ENCODE measurements around the gene AIG1. TPM values are rescaled to one million over a fixed set of nuclear protein-coding genes. Genes with fewer than 3 reads are reported as not detected.

The AIG1 gene
- total and polyA plus RNA-seq, 2 of the 13 experiments (the other 11 are each of a cell fraction or from before 2014, with no cell fraction given) = 115 to 197 TPM

DNA sequence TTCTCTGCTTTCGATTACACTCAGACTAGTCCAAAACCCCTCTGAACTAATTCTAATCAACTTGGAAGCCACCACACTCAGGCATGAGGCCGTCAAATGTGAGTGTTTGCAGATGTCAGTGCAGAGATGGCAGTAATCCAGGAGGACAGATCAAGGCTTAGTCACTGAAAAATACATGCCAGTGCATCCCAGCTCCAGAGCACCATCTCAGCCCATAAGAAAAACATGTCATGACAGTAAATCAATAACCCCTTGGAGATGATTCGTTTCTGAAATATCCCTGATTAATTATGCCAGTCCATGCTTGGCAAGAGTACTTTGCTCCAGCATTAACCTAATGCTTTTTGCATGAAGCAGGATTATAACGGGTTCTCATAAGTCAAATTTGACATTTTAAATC is 210.3 kb downstream of the AIG1 start:
- POLR2A ChIA-PET = no interaction called here
- no TSS peak for BruUV-seq (replicated peaks)
- Histone ChIP-seq H3K36me3 (replicated peaks in 1 of 2; ENCODE audit: control insufficient read depth in 1 of 2, insufficient read depth in 2 of 2, low read length in 2 of 2) (0 out of 5 replicates have a peak, but pooled peaks cover 0 to 1% of the 10 kb centered on the region in 2 experiments), H2AFZ (ENCODE audit: low read length) (no peak overlapping the region), H3K4me2 (ENCODE audit: low read depth, low read length) (no peak overlapping the region), H3K79me2 (ENCODE audit: insufficient read depth, low read length) (no peaks in the 10 kb centered on the region), H4K20me1 (ENCODE audit: insufficient read depth, low read length) (no peaks in the 10 kb centered on the region), H3K9me3 (ENCODE audit: low read length) (no peaks in the 10 kb centered on the region), H3K27me3 (ENCODE audit: control insufficient read depth in 1 of 2, insufficient read depth in 2 of 2, low read length in 2 of 2) (no peaks in the 10 kb centered on the region), H3K9ac (ENCODE audit: insufficient read depth, low read depth, low read length) (no peak overlapping the region), H3K27ac (ENCODE audit: extremely low read length, insufficient read depth, low read length) (no peak overlapping the region), H3K4me1 (ENCODE audit: insufficient read depth, low read length) (no peaks in the 10 kb centered on the region), H3K4me3 (replicated peaks in 1 of 3; ENCODE audit: insufficient read depth in 1 of 3, low read depth in 2 of 3, low read length in 3 of 3) (no peak overlapping the region)
- WGBS (ENCODE audit: low lambda C conversion rate) = 78% methylated on average over 4 of the region's 4 CpGs
- intact Hi-C loops (cut with micrococcal nuclease; ENCODE audit: unreplicated experiment) (no loop called here), in situ Hi-C loops (cut with HindIII; ENCODE audit: extremely low pct_ligation_motif_present, low pct_unique_long_range_greater_than_20kb) (no loop called here)
- CTCF ChIA-PET (ENCODE audit: low intra/inter-chr PET ratio, low total read pairs) = no interaction called here
- peak; percentile 37 for DNase-seq (ENCODE audit: low spot score)
- no peak for ATAC-seq
- TF ChIP-seq SAP130 (CRISPR knock-in tag; IDR thresholded peaks at IDR 0.05; ENCODE audit: low read depth) = peak; percentile 20; the same call in 1 of the 2 replicates
- TF ChIP-seq, protein P1, sequence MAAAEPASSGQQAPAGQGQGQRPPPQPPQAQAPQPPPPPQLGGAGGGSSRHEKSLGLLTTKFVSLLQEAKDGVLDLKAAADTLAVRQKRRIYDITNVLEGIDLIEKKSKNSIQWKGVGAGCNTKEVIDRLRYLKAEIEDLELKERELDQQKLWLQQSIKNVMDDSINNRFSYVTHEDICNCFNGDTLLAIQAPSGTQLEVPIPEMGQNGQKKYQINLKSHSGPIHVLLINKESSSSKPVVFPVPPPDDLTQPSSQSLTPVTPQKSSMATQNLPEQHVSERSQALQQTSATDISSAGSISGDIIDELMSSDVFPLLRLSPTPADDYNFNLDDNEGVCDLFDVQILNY (CRISPR knock-in tag; conservative IDR thresholded peaks at IDR 0.05) = no peak
- no peak for FAIRE-seq

DNA sequence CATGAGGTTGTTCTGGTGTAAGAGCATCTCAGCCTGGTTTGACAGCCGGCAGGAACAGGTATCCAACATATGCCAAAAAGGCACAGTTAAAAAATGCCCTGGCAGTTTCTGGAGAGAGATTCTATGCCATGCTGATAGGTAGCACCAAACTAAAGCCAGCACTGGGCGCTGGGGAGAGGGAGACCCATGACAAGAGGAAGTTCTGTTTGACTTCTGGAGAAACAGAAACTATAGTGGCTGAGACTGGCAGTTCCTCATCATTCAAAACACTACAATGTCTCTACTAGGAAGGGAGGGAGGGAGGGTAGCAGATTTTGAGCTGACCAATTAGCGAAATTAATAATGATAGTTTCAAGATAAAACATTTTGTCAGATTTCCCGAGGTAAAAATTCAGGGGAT is 215.7 kb downstream of the AIG1 start:
- H3K9ac ChIP-seq (ENCODE audit: insufficient read depth, low read depth, low read length) = no peak overlapping the region
- WGBS (ENCODE audit: low lambda C conversion rate) = 97% methylated on average over 4 of the region's 4 CpGs
- no peak for DNase-seq (ENCODE audit: low spot score)
- BruUV-seq (replicated peaks) = no TSS peak
- H3K4me3 ChIP-seq (replicated peaks in 1 of 3; ENCODE audit: insufficient read depth in 1 of 3, low read depth in 2 of 3, low read length in 3 of 3) = no peak overlapping the region
- H3K79me2 ChIP-seq (ENCODE audit: insufficient read depth, low read length) = no peaks in the 10 kb centered on the region
- intact Hi-C loops (cut with micrococcal nuclease; ENCODE audit: unreplicated experiment) = no loop called here
- CTCF ChIA-PET (ENCODE audit: low intra/inter-chr PET ratio, low total read pairs) = no interaction called here
- H3K36me3 ChIP-seq (replicated peaks in 1 of 2; ENCODE audit: control insufficient read depth in 1 of 2, insufficient read depth in 2 of 2, low read length in 2 of 2) = 0 out of 5 replicates have a peak, but pooled peaks cover 0 to 1% of the 10 kb centered on the region in 2 experiments
- no peak for FAIRE-seq
- in situ Hi-C loops (cut with HindIII; ENCODE audit: extremely low pct_ligation_motif_present, low pct_unique_long_range_greater_than_20kb) = no loop called here
- H2AFZ ChIP-seq (ENCODE audit: low read length) = no peak overlapping the region
- no peaks in the 10 kb centered on the region for H3K9me3 ChIP-seq (ENCODE audit: low read length)
- no peak overlapping the region for H3K4me2 ChIP-seq (ENCODE audit: low read depth, low read length)
- no peaks in the 10 kb centered on the region for H3K27me3 ChIP-seq (ENCODE audit: control insufficient read depth in 1 of 2, insufficient read depth in 2 of 2, low read length in 2 of 2)
- no peaks in the 10 kb centered on the region for H3K4me1 ChIP-seq (ENCODE audit: insufficient read depth, low read length)
- TF ChIP-seq ZNF709 (CRISPR knock-in tag; IDR thresholded peaks at IDR 0.05) = no peak
- TF ChIP-seq ZNF382 (CRISPR knock-in tag; IDR thresholded peaks at IDR 0.05; ENCODE audit: borderline replicate concordance) = no peak
- no peak for TF ChIP-seq ZNF20 (CRISPR knock-in tag; IDR thresholded peaks at IDR 0.05)
- POLR2A ChIA-PET = no interaction called here
- ATAC-seq = no peak
- no peak overlapping the region for H3K27ac ChIP-seq (ENCODE audit: extremely low read length, insufficient read depth, low read length)
- no peaks in the 10 kb centered on the region for H4K20me1 ChIP-seq (ENCODE audit: insufficient read depth, low read length)

All from HepG2 (cell line).